WTC11 (cell line): ENCODE measurements around the gene MERTK.
A peak's percentile ranks its signal among the peaks of the same experiment; 100 is the strongest.

Experiments
- CBFB ChIP-seq: sonication (generic); formaldehyde crosslinking; IDR thresholded peaks from 2 replicates; pipeline ENCODE4 v1.8.1; 2022; ENCODE audit warnings: mild to moderate bottlenecking, low read depth, missing genetic modification reagents
- CREB1 ChIP-seq: sonication (generic); formaldehyde crosslinking; IDR thresholded peaks from 2 replicates; pipeline ENCODE4 v1.8.0; 2023; ENCODE audit warnings: mild to moderate bottlenecking, missing genetic modification reagents
- GABPB1 ChIP-seq: sonication (generic); formaldehyde crosslinking; IDR thresholded peaks from 2 replicates; pipeline ENCODE4 v1.8.1; 2023; ENCODE audit warnings: mild to moderate bottlenecking, missing genetic modification reagents
- TEAD4 ChIP-seq: sonication (generic); formaldehyde crosslinking; IDR thresholded peaks from 2 replicates; pipeline ENCODE4 v1.8.0; 2022; ENCODE audit warnings: mild to moderate bottlenecking, missing genetic modification reagents
- USF1 ChIP-seq: sonication (generic); formaldehyde crosslinking; IDR thresholded peaks from 2 replicates; pipeline ENCODE4 v1.8.0; 2022; ENCODE audit warnings: mild to moderate bottlenecking, missing genetic modification reagents
- ZNF281 ChIP-seq: sonication (generic); formaldehyde crosslinking; IDR thresholded peaks from 2 replicates; pipeline ENCODE4 v1.8.0; 2023; ENCODE audit warnings: mild to moderate bottlenecking, missing genetic modification reagents
- TF ChIP-seq, protein P1 (sequence below): fragments of 200-600 bp; IDR thresholded peaks from 2 replicates; pipeline ENCODE4 v1.8.0; 2022; ENCODE audit warnings: antibody characterized with exemption
- TF ChIP-seq, protein P2 (sequence below): sonication (generic); formaldehyde crosslinking; IDR thresholded peaks from 2 replicates; pipeline ENCODE4 v1.8.1; 2023; ENCODE audit warnings: mild to moderate bottlenecking, missing genetic modification reagents, moderate library complexity
- TF ChIP-seq, protein P3 (sequence below): sonication (generic); formaldehyde crosslinking; IDR thresholded peaks from 2 replicates; pipeline ENCODE4 v1.8.1; 2023; ENCODE audit warnings: mild to moderate bottlenecking, missing genetic modification reagents

DNA sequence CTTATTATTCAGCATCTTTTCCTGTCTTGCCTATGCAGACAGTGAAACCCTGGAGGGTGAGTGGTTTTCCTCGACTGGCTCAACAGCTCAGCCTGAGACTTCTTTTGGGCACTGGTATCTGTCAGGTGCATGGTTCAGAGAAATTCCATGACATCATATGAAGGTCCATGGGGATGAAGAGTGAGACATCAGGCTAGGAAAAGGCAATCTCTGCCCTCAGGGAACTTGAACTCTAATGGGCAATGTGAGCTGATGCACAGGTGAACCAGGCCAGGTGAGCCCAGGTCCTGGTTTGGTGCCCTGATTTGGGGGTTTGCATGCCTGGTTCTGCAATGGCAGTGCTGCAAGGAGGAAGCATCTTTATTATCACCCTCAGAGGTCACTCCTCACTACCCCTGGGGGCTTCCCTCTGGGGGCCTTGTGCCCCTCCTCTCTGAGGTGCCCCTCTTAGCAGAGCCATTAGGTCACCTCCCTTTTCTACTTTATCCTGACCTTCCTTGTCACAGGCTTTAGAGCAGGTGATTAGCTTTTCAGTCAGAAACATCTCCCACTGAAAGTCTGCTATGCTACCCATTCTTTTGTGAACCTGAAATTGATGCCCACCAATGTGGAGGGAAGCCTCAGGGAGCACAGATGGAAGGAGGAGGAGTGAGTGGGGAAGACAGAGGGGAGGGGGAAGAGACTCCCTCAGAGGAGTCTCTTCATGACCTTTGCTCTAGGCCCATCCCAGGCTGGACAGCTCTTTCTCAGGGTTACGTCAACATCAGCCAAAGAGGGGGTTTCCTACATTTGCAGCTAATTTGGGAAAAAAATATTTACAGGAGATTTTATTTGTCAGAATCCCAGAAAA lies 47.3 kb downstream of the MERTK start:
- TF ChIP-seq, protein P1, sequence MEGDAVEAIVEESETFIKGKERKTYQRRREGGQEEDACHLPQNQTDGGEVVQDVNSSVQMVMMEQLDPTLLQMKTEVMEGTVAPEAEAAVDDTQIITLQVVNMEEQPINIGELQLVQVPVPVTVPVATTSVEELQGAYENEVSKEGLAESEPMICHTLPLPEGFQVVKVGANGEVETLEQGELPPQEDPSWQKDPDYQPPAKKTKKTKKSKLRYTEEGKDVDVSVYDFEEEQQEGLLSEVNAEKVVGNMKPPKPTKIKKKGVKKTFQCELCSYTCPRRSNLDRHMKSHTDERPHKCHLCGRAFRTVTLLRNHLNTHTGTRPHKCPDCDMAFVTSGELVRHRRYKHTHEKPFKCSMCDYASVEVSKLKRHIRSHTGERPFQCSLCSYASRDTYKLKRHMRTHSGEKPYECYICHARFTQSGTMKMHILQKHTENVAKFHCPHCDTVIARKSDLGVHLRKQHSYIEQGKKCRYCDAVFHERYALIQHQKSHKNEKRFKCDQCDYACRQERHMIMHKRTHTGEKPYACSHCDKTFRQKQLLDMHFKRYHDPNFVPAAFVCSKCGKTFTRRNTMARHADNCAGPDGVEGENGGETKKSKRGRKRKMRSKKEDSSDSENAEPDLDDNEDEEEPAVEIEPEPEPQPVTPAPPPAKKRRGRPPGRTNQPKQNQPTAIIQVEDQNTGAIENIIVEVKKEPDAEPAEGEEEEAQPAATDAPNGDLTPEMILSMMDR, result no peak
- TF ChIP-seq CREB1 (CRISPR knock-in tag) (no peak), TEAD4 (CRISPR knock-in tag) (no peak), GABPB1 (CRISPR knock-in tag) (0 out of 2 replicates have a peak, but pooled peaks have one; percentile 13), ZNF281 (CRISPR knock-in tag) (no peak), CBFB (CRISPR knock-in tag) (no peak), USF1 (CRISPR knock-in tag) (no peak)
- TF ChIP-seq, protein P2, sequence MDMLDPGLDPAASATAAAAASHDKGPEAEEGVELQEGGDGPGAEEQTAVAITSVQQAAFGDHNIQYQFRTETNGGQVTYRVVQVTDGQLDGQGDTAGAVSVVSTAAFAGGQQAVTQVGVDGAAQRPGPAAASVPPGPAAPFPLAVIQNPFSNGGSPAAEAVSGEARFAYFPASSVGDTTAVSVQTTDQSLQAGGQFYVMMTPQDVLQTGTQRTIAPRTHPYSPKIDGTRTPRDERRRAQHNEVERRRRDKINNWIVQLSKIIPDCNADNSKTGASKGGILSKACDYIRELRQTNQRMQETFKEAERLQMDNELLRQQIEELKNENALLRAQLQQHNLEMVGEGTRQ (CRISPR knock-in tag), result no peak
- TF ChIP-seq, protein P3, sequence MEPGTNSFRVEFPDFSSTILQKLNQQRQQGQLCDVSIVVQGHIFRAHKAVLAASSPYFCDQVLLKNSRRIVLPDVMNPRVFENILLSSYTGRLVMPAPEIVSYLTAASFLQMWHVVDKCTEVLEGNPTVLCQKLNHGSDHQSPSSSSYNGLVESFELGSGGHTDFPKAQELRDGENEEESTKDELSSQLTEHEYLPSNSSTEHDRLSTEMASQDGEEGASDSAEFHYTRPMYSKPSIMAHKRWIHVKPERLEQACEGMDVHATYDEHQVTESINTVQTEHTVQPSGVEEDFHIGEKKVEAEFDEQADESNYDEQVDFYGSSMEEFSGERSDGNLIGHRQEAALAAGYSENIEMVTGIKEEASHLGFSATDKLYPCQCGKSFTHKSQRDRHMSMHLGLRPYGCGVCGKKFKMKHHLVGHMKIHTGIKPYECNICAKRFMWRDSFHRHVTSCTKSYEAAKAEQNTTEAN (CRISPR knock-in tag), result no peak
